AG09319 (cell line): ENCODE results near the gene ATP2A2.

Source experiments
- DNase-seq: peaks from one replicate; pipeline ENCODE4 v3.0.0-alpha.2; 2010; ENCODE audit warnings: low read depth; ENCODE audit errors: extremely low read depth
- CTCF ChIP-seq: IDR thresholded peaks from 2 replicates; pipeline ENCODE4 v1.5.1; 2011; ENCODE audit warnings: low read depth, mild to moderate bottlenecking, inconsistent platforms, low read length, moderate library complexity

Gene ATP2A2

DNA sequence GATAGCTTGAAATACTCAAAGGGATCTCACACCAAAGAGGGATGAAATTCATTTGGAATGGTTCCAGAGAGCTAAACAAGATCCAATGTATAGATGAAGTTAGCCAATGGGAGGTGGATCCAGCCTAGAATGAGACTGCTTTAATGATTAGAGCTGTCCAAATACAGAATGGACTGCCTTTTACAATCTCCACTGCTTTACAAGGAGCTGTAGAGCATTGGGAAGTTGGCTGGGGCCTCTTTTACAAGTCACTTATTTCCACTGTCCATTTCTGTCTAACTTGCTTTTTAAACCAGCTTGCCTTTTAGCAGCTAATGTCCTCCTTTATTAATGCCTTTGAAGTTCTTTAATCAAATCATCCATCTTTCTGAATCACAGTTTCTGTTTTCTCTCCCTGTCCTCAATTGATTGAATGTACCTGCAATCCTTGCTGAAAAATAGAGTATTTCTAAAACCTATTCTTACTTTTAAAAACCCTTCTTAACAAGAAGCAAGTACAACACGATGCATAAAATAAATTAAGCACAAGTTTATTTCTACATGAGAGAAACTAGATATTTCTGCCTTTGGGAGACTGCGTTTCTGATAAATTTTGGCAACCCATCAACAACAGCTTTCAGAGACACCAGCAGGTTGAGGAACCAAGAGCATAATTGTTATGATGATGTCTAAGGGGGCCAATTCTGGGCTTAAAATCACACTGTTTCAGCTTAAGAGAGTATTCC is 3.4 kb upstream of the ATP2A2 start:
- TF ChIP-seq CTCF, result no peak
- DNase-seq, result no peak

- TF ChIP-seq CTCF, result no peak
- DNase-seq, result no peak
Measured at GRCh38 chr12:110278255-110278536, 2.9 kb upstream of the ATP2A2 start.

GRCh38 chr12:110279566-110280375 is 1.3 kb upstream of the ATP2A2 start:
- no peak for DNase-seq

GRCh38 chr12:110280392-110280778 is 662 bp upstream of the ATP2A2 start:
- no peak for DNase-seq

More at GRCh38 chr12:110279566-110280375, 1.3 kb upstream of the ATP2A2 start:
- no peak for TF ChIP-seq CTCF

GRCh38 chr12:110281549-110282299 is 677 bp downstream of the ATP2A2 start:
- DNase-seq, result no peak
- no peak for TF ChIP-seq CTCF

More at GRCh38 chr12:110280392-110280778, 662 bp upstream of the ATP2A2 start:
- TF ChIP-seq CTCF, result no peak

GRCh38 chr12:110282300-110282860 is 1.3 kb downstream of the ATP2A2 start:
- no peak for TF ChIP-seq CTCF

More at GRCh38 chr12:110282300-110282860, 1.3 kb downstream of the ATP2A2 start:
- DNase-seq, result no peak
